BLaER1 treated with 17β-estradiol and CSF1 and Interleukin-3, amounts not matched to agents 10 nM and 100 nM (cell line): Measurements from ENCODE around the gene MPC1.

ENCODE experiments used
- H3K27ac ChIP-seq, 11 experiments: shearing (Covaris generic); formaldehyde crosslinking; 2 replicates each; pipeline ENCODE4 v1.8.1; 2022
- H3K27me3 ChIP-seq, 11 experiments: shearing (Covaris generic); formaldehyde crosslinking; 2 replicates each; pipeline ENCODE4 v1.8.1; 2022
- H3K36me3 ChIP-seq, 11 experiments: shearing (Covaris generic); formaldehyde crosslinking; 2 replicates each; pipeline ENCODE4 v1.8.1; 2022
- H3K4me1 ChIP-seq, 10 experiments: shearing (Covaris generic); formaldehyde crosslinking; 2 replicates each; pipeline ENCODE4 v1.8.1; 2022
- H3K4me2 ChIP-seq, 11 experiments: shearing (Covaris generic); formaldehyde crosslinking; 2 replicates each; pipeline ENCODE4 v1.8.1; 2022
- H3K4me3 ChIP-seq, 10 experiments: shearing (Covaris generic); formaldehyde crosslinking; 2 replicates each; pipeline ENCODE4 v1.8.1; 2022
- H3K9ac ChIP-seq, 11 experiments: shearing (Covaris generic); formaldehyde crosslinking; 2 replicates each; pipeline ENCODE4 v1.8.1; 2022
- H3K9me3 ChIP-seq, 11 experiments: shearing (Covaris generic); formaldehyde crosslinking; replicated peaks in 1 of 11; 2 replicates each; pipeline ENCODE4 v1.8.1; 2022
- H4K20me1 ChIP-seq, 11 experiments: shearing (Covaris generic); formaldehyde crosslinking; 2 replicates each; pipeline ENCODE4 v1.8.1; 2022
- Cebpa-rat ChIP-seq, 11 experiments: shearing (Covaris generic); IDR thresholded peaks; 2 replicates each; pipeline ENCODE4 v1.8.1; 2022

The MPC1 gene

DNA sequence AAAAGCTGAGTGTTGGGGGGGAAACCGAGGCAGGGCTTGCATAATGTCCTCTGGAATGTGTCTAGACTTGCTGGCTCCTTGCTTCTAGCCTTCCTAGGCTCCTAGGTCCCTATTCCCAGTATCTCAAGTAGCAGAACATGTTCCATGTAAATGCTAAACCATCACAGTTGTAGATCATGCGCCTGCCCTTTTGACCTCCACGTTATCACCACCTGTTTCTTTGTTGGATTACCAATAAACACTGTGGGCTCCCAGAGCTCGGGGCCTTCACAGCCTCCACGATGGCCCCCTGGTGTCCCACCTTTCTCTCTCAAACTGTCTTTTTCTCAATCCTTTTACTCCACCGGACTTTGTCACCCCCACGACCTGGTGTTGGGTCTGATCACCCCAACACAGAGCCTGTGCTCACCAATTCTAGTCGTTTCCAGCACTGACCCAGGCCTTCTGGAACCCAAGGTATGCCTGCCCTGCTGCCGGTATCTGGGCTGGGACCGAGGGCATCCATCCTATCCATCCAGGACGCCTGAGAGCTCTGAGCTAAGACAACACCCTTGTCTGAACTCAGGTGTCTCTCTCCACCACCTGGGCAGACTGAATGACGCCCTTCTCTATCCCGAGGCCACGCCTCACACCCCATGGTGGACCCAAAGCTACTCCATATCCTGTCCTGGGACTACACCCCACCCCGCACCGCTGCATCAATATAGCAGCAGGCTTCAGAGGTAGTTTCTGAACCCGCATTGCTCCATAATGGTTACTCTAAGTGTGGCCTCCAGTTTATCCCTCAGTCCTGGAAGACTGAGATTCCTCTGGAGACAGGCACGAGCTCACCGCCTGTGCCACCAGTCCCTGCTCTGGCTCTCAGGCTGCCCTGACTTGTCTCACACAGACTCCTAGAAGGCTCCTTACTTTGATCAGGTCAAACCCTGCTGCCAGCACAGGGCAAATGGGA, 65.2 kb downstream of the MPC1 start:
- Histone ChIP-seq H3K27ac (no peak overlapping the region), H3K4me2 (no peak overlapping the region), H3K9ac (no peak overlapping the region), H3K4me3 (no peak overlapping the region), H3K36me3 (peaks cover 22 to 45% (median 38%) of the 10 kb centered on the region in 11 experiments), H3K4me1 (peaks cover 0 to 8% (median 0%) of the 10 kb centered on the region in 10 experiments; a peak in 1 of 20 replicates), H3K9me3 (no peaks in the 10 kb centered on the region), H3K27me3 (no peaks in the 10 kb centered on the region), H4K20me1 (peaks cover 0 to 21% (median 0%) of the 10 kb centered on the region in 11 experiments; a peak in 10 of 22 replicates)
- no peak for TF ChIP-seq Cebpa-rat (IDR thresholded peaks at IDR 0.05)

- no peak overlapping the region for H3K27ac ChIP-seq
- no peak overlapping the region for H3K4me3 ChIP-seq
- H3K4me2 ChIP-seq, result no peak overlapping the region
- H4K20me1 ChIP-seq, result peaks cover 0 to 26% (median 0%) of the 10 kb centered on the region in 11 experiments; a peak in 10 of 22 replicates
- no peaks in the 10 kb centered on the region for H3K9me3 ChIP-seq
- no peak for TF ChIP-seq Cebpa-rat (IDR thresholded peaks at IDR 0.05)
- peaks cover 5 to 11% (median 6%) of the 10 kb centered on the region in 11 experiments for H3K27me3 ChIP-seq
- H3K4me1 ChIP-seq, result peaks cover 0 to 8% (median 0%) of the 10 kb centered on the region in 10 experiments; a peak in 1 of 20 replicates
- no peak overlapping the region for H3K9ac ChIP-seq
- H3K36me3 ChIP-seq, result peaks cover 6 to 24% (median 18%) of the 10 kb centered on the region in 11 experiments; a peak in 20 of 22 replicates
Measured at GRCh38 chr6:166315436-166315835, 67.3 kb downstream of the MPC1 start.
